DND-41 (cell line): ENCODE results near the gene CDC25B.
A peak's percentile ranks its signal among the peaks of the same experiment; 100 is the strongest.

ENCODE experiments used
- ATAC-seq: fragments of 200-7000 bp; cut with Tn5 transposase; 3 replicates; pipeline ENCODE4 v1.9.1; 2021; ENCODE audit warnings: low read depth; ENCODE audit not compliant: insufficient read depth
- DNase-seq: peaks from one replicate; pipeline ENCODE4 v3.0.0-alpha.2; 2020
- H2AFZ ChIP-seq: 2 replicates; pipeline ENCODE4 v1.6.0; 2012; ENCODE audit warnings: low read depth, low read length
- H3K27ac ChIP-seq: 2 replicates; pipeline ENCODE4 v1.5.1; 2012; ENCODE audit warnings: low read length, inconsistent platforms
- H3K27me3 ChIP-seq: fragments of 200-600 bp; sonication (generic); 2 replicates; pipeline ENCODE4 v1.6.0; 2012; ENCODE audit warnings: low read length, mild to moderate bottlenecking, inconsistent platforms; ENCODE audit not compliant: insufficient read depth, poor library complexity
- H3K36me3 ChIP-seq: 2 replicates; pipeline ENCODE4 v1.5.1; 2012; ENCODE audit warnings: low read length, inconsistent platforms; ENCODE audit not compliant: insufficient read depth
- H3K4me1 ChIP-seq: 2 replicates; pipeline ENCODE4 v1.5.1; 2012; ENCODE audit warnings: mild to moderate bottlenecking, low read length; ENCODE audit not compliant: insufficient read depth
- H3K4me2 ChIP-seq: 2 replicates; pipeline ENCODE4 v1.6.0; 2012; ENCODE audit warnings: mild to moderate bottlenecking, moderate library complexity, low read length, inconsistent platforms; ENCODE audit not compliant: insufficient read depth
- H3K4me3 ChIP-seq, 2 experiments: fragments of 200-600 bp in 1 of 2; shearing (Covaris generic) in 1 of 2; 2 replicates each; pipeline ENCODE4 v1.5.1; 2012 to 2016; ENCODE audit warnings: inconsistent platforms in 2 of 2, low read length in 2 of 2, mild to moderate bottlenecking in 2 of 2, low read depth in 1 of 2, moderate library complexity in 1 of 2
- H3K79me2 ChIP-seq: 2 replicates; pipeline ENCODE4 v1.6.0; 2012; ENCODE audit warnings: low read length, inconsistent platforms; ENCODE audit not compliant: insufficient read depth
- H3K9ac ChIP-seq: 2 replicates; pipeline ENCODE4 v1.6.0; 2012; ENCODE audit warnings: low read depth, mild to moderate bottlenecking, inconsistent platforms, low read length, moderate library complexity
- H3K9me3 ChIP-seq: 2 replicates; pipeline ENCODE4 v1.5.1; 2012; ENCODE audit warnings: low read length, moderate library complexity, mild to moderate bottlenecking, inconsistent platforms; ENCODE audit not compliant: insufficient read depth, severe bottlenecking
- H4K20me1 ChIP-seq: 2 replicates; pipeline ENCODE4 v1.6.0; 2012; ENCODE audit warnings: low read length; ENCODE audit not compliant: insufficient read depth
- EZH2 ChIP-seq: IDR thresholded peaks from 3 replicates; pipeline ENCODE4 v1.6.1; 2012; ENCODE audit warnings: borderline replicate concordance, low read depth, mild to moderate bottlenecking, moderate library complexity, low read length, inconsistent platforms; ENCODE audit not compliant: severe bottlenecking
- TF ChIP-seq, protein P1 (sequence below): IDR thresholded peaks from 2 replicates; pipeline ENCODE4 v1.5.1; 2012; ENCODE audit warnings: borderline replicate concordance, low read length, moderate library complexity, mild to moderate bottlenecking; ENCODE audit not compliant: poor library complexity, severe bottlenecking; ENCODE audit errors: extremely low read depth

The CDC25B gene

DNA sequence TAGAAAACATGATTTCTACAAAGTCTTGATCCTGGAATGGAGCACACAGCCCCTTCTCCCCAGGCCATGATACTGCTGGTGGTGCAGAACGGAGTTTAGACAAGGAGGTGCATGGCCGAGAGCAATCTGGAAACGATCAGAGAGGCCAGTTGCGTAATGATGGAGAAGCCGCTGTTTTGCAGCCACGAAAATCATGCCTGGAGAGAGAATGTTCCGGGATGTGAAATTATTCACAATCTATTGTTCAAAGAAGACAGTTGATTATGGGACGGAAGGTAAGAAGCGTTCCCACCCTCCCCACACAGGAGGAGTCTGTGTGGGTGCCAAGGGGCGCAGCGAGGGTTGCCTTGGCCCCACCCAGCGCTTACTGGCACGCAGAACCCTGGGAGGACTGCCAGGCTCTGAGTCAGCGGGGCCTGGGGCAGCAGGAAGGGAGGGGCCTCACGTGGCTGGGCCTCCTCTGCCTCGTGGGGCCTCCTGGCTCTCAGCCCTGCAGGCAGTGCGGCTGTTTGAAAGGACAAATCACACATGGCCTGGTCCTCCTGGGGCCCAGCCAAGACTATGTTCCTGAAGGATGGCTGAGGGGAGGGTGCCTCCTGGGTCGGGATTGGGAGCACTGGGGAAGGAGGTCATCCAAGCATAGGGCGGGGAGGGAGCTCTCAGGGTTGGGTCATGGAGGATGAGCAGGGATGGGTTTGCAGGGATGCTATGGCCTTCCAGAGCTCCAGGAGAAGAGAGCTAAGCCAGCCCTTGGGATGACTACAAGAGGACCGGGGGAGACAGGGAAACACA is 15.6 kb downstream of the CDC25B start:
- TF ChIP-seq, protein P1, sequence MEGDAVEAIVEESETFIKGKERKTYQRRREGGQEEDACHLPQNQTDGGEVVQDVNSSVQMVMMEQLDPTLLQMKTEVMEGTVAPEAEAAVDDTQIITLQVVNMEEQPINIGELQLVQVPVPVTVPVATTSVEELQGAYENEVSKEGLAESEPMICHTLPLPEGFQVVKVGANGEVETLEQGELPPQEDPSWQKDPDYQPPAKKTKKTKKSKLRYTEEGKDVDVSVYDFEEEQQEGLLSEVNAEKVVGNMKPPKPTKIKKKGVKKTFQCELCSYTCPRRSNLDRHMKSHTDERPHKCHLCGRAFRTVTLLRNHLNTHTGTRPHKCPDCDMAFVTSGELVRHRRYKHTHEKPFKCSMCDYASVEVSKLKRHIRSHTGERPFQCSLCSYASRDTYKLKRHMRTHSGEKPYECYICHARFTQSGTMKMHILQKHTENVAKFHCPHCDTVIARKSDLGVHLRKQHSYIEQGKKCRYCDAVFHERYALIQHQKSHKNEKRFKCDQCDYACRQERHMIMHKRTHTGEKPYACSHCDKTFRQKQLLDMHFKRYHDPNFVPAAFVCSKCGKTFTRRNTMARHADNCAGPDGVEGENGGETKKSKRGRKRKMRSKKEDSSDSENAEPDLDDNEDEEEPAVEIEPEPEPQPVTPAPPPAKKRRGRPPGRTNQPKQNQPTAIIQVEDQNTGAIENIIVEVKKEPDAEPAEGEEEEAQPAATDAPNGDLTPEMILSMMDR = no peak
- TF ChIP-seq EZH2 = no peak
- Histone ChIP-seq H3K4me2 (peak overlapping the region; percentile 67), H3K79me2 (no peaks in the 10 kb centered on the region), H4K20me1 (no peaks in the 10 kb centered on the region), H3K9me3 (no peaks in the 10 kb centered on the region), H3K9ac (peak overlapping the region; percentile 59), H2AFZ (peak overlapping the region; percentile 73), H3K4me1 (peaks cover 43% of the 10 kb centered on the region), H3K27me3 (no peaks in the 10 kb centered on the region), H3K27ac (peak overlapping the region; percentile 91), H3K4me3 (peak overlapping the region; percentile 14 to 54; a peak in 3 of 4 replicates), H3K36me3 (no peaks in the 10 kb centered on the region)
- ATAC-seq (peak; percentile 93), DNase-seq (peak; percentile 96)

DNA sequence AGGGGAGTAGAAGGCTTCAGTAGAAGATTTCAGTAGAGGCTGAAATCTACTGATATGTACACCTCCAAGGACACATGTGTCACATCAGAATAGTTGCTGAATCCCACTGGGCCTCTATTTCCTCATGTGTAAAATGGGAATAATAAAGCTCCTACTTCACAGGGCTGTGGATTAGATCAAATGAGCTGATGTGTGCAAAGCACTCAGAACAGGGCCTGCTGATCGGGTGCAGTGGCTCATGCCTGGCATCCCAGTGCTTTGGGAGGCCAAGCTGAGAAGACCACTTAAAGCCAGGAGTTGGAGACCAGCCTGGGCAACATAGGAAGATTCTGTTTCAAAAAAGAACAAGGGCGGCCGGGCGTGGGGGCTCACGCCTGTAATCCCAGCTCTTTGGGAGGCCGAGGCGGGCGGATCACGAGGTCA is 16.2 kb downstream of the CDC25B start:
- peaks cover 44% of the 10 kb centered on the region for H3K4me1 ChIP-seq
- no peaks in the 10 kb centered on the region for H3K79me2 ChIP-seq
- peak overlapping the region; percentile 67 for H3K4me2 ChIP-seq
- ATAC-seq = no peak
- peak overlapping the region; percentile 91 for H3K27ac ChIP-seq
- TF ChIP-seq, protein P1 = no peak
- no peak for TF ChIP-seq EZH2
- no peaks in the 10 kb centered on the region for H4K20me1 ChIP-seq
- H3K4me3 ChIP-seq = peak overlapping the region in 1 of 2 experiments; percentile 54; a peak in 2 of 4 replicates
- peak overlapping the region; percentile 73 for H2AFZ ChIP-seq
- peak overlapping the region; percentile 59 for H3K9ac ChIP-seq
- no peak for DNase-seq
- H3K9me3 ChIP-seq = no peaks in the 10 kb centered on the region
- H3K27me3 ChIP-seq = no peaks in the 10 kb centered on the region
- H3K36me3 ChIP-seq = no peaks in the 10 kb centered on the region

DNA sequence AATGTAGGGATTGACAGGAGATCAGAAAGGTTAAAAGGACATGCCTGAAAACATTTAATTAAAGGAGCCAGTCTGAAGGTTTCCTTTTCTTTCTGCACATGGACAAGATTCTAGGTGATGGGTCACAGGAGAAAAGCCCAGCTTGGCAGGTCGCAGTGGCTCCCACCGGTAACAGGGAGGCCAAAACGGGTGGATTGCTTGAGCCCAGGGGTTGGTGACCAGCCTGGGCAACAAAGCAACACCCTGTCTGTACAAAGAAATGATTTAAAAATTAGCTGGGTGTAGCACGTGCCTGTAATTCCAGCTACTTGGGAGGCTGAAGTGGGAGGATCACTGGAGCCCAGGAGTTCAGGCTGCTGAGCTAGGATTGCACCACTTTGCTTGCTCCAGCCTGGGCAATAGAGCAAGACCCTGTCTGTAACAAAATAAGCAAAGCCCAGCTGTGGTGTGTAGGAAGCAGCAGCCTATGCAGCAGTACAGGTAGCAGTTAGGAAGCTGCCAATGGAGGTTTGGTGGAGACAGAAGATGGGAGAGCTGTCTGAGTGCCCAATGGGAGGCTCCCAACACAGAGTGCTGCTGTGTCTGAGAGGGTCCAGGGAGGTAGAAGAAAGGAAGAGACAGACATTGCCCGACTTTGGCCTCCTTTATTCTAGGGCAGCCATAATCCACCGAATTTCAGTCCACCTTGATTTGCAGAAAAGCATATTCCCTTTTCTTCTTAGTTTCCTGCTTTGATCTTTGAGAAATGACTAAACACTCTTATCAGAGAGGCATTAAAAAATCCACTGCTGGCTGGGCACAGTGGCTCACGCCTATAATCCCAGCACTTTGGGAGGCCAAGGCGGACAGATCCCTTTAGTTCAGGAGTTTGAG is 17.1 kb downstream of the CDC25B start:
- DNase-seq (no peak), ATAC-seq (no peak)
- Histone ChIP-seq H3K27ac (peak overlapping the region; percentile 23; the same call in 1 of the 2 replicates), H4K20me1 (no peaks in the 10 kb centered on the region), H3K27me3 (no peaks in the 10 kb centered on the region), H3K79me2 (no peaks in the 10 kb centered on the region), H3K4me3 (no peak overlapping the region), H3K9ac (no peak overlapping the region), H2AFZ (no peak overlapping the region), H3K4me1 (peaks cover 46% of the 10 kb centered on the region), H3K36me3 (no peaks in the 10 kb centered on the region), H3K4me2 (no peak overlapping the region), H3K9me3 (no peaks in the 10 kb centered on the region)
- TF ChIP-seq EZH2 = no peak
- TF ChIP-seq, protein P1 = no peak
